AG04449 (cell line): ENCODE measurements around the gene WWP2.

Experiments
- CTCF ChIA-PET: fragments of 350-600 bp; formaldehyde crosslinking; extraction: SDS; loops from one replicate; lab custom pipeline; 2021; ENCODE audit warnings: antibody characterized with exemption; lab: Yijun Ruan, JAX
- POLR2A ChIA-PET: fragments of 400-600, 350-600 bp; formaldehyde crosslinking; extraction: SDS; loops from one replicate; lab custom pipeline; 2020; ENCODE audit warnings: antibody characterized with exemption, inconsistent platforms; lab: Yijun Ruan, JAX
- DNase-seq: peaks from one replicate; pipeline ENCODE4 v3.0.0-alpha.2; 2010; ENCODE audit warnings: low read depth, low spot score
- H3K4me3 ChIP-seq: 2 replicates; pipeline ENCODE4 v1.5.1; 2011; ENCODE audit warnings: low read depth, mild to moderate bottlenecking, control low read depth, low read length
- CTCF ChIP-seq: IDR thresholded peaks from one replicate; pipeline ENCODE4 v1.5.1; 2011; ENCODE audit warnings: mild to moderate bottlenecking, moderate library complexity, low read length, control low read depth, inconsistent platforms; ENCODE audit not compliant: insufficient read depth; ENCODE audit errors: missing control alignments

WWP2 gene

GRCh38 chr16:69880640-69881133 lies 118.6 kb downstream of the WWP2 start:
- ChIA-PET POLR2A (no interaction called here), CTCF (interaction anchor here (0.9 to 2.0 kb wide), 4 partner anchors 13 to 62 kb away, joined by 3 to 10 read pairs (median 4); no protein-coding TSS in a partner anchor)
- no peak for TF ChIP-seq CTCF
- no peak for DNase-seq
- no peak overlapping the region for H3K4me3 ChIP-seq

- no peak for DNase-seq
- TF ChIP-seq CTCF: no peak
- H3K4me3 ChIP-seq: no peak overlapping the region
- CTCF ChIA-PET: interaction anchor here (1.0 to 2.0 kb wide), 3 partner anchors 13 to 56 kb away, joined by 3 to 10 read pairs (median 4); no protein-coding TSS in a partner anchor
- POLR2A ChIA-PET: no interaction called here
Observed at GRCh38 chr16:69881141-69881540, 119.0 kb downstream of the WWP2 start.

GRCh38 chr16:69883744-69884143 lies 121.6 kb downstream of the WWP2 start:
- no peak for DNase-seq
- no peak for TF ChIP-seq CTCF
- H3K4me3 ChIP-seq: no peak overlapping the region
- ChIA-PET POLR2A (no interaction called here), CTCF (interaction anchor here (1.1 to 1.4 kb wide), 2 partner anchors 13 to 47 kb away, joined by 4 read pairs; no protein-coding TSS in a partner anchor)

GRCh38 chr16:69885722-69886121 lies 123.6 kb downstream of the WWP2 start:
- no peak overlapping the region for H3K4me3 ChIP-seq
- DNase-seq: no peak
- POLR2A ChIA-PET: no interaction called here
- CTCF ChIA-PET: interaction anchor here (2.7 kb wide), 1 partner anchor 44 kb away, joined by 11 read pairs; no protein-coding TSS in a partner anchor
- TF ChIP-seq CTCF: no peak

- no peak for DNase-seq
- ChIA-PET CTCF (interaction anchor here (1.0 to 2.7 kb wide), 2 partner anchors 19 to 43 kb away, joined by 3 to 11 read pairs; no protein-coding TSS in a partner anchor), POLR2A (interaction anchor here (0.7 kb wide), 1 partner anchor 33 kb away, joined by 3 read pairs; no protein-coding TSS in a partner anchor)
- H3K4me3 ChIP-seq: no peak overlapping the region
- TF ChIP-seq CTCF: no peak
Observed at GRCh38 chr16:69886726-69887125, 124.6 kb downstream of the WWP2 start.

GRCh38 chr16:69888005-69888590 lies 126.0 kb downstream of the WWP2 start:
- ChIA-PET CTCF (interaction anchor here (0.5 kb wide), 1 partner anchor 9 kb away, joined by 3 read pairs; no protein-coding TSS in a partner anchor), POLR2A (no interaction called here)
- TF ChIP-seq CTCF: no peak
- no peak overlapping the region for H3K4me3 ChIP-seq
- DNase-seq: no peak
